22Rv1 (cell line): ENCODE measurements around the gene PTPRG.

ENCODE experiments used
- ZFX ChIP-seq: fragments of 450-650 bp; IDR thresholded peaks from 2 replicates; pipeline ENCODE4 v1.6.1; 2017; ENCODE audit warnings: antibody characterized with exemption, borderline replicate concordance
- TF ChIP-seq, protein P1 (sequence below): fragments of 450-650 bp; IDR thresholded peaks from 2 replicates; pipeline ENCODE4 v1.5.1; 2017; ENCODE audit warnings: mild to moderate bottlenecking

DNA sequence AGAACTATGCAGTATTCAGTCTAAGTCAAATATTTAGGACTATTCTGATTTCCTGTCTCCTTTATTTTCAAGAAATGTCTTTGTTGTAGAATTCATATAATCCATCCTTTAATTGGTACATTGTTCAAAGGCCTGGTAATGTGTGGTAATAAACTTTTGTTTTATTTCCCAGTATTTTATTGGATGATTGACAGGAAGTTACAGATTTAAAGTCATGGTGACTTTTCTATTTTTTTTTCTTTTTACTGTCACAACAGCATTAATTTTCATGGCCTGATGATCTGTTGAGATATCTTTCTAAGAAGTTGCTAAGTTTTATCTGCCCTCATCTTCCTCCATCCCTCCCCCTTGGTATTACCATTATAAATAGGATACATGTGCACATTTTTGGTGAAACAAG lies 161.7 kb downstream of the PTPRG start:
- TF ChIP-seq, protein P1, sequence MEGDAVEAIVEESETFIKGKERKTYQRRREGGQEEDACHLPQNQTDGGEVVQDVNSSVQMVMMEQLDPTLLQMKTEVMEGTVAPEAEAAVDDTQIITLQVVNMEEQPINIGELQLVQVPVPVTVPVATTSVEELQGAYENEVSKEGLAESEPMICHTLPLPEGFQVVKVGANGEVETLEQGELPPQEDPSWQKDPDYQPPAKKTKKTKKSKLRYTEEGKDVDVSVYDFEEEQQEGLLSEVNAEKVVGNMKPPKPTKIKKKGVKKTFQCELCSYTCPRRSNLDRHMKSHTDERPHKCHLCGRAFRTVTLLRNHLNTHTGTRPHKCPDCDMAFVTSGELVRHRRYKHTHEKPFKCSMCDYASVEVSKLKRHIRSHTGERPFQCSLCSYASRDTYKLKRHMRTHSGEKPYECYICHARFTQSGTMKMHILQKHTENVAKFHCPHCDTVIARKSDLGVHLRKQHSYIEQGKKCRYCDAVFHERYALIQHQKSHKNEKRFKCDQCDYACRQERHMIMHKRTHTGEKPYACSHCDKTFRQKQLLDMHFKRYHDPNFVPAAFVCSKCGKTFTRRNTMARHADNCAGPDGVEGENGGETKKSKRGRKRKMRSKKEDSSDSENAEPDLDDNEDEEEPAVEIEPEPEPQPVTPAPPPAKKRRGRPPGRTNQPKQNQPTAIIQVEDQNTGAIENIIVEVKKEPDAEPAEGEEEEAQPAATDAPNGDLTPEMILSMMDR = no peak
- no peak for TF ChIP-seq ZFX
